Measurements from ENCODE around the gene AKR1B1.

The AKR1B1 gene

DNA sequence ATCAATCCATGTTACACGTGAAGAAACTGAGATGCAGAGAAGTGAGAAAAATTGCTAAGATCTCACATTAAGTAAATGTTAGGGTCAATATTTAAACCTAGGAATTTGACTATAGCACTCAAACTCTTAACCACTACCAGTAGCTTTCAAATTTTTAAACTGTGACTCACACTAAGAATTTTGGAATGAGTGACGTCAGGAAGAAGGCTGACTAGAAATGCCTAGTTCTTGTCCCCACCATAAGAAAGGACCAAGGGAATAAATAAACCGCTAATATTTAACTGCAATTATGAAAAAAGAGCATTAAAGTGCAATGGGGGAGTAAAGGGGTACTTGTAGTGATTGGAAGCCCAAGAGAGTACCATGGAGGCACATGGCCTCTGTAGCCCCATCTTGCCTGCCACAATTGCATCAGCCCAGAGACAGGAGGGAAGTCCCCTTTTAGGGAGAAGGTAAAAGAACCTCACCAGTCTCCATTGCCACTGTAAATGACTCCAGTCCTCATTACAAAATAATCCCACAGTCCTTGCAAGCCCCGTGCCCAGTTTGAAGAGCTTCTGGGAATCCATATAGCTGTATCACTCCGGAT lies 3.5 kb upstream of the AKR1B1 start:
- peaks cover 17% of the 10 kb centered on the region for H3K4me1 ChIP-seq (ENCODE audit: insufficient read depth, low read length, severe bottlenecking)
- H3K79me2 ChIP-seq (ENCODE audit: insufficient read depth, low read length): no peaks in the 10 kb centered on the region
- H2AFZ ChIP-seq (ENCODE audit: low read length): no peak overlapping the region
- no peak overlapping the region for H3K27ac ChIP-seq (ENCODE audit: low read depth, low read length, poor library complexity, severe bottlenecking)
- H3K36me3 ChIP-seq (ENCODE audit: insufficient read depth, low read length): peaks cover under 1% of the 10 kb centered on the region; the same call in 1 of the 2 replicates
- no peaks in the 10 kb centered on the region for H3K27me3 ChIP-seq (ENCODE audit: insufficient read depth, low read length)
- peaks cover 3% of the 10 kb centered on the region; the same call in 1 of the 2 replicates for H3K9me3 ChIP-seq (ENCODE audit: low read length)
- no peaks in the 10 kb centered on the region for H3F3A ChIP-seq (ENCODE audit: insufficient read depth, low read length)
- H3K4me3 ChIP-seq (ENCODE audit: low read depth, low read length, poor library complexity, severe bottlenecking): no peak overlapping the region
- H3K9ac ChIP-seq (ENCODE audit: low read length): no peak overlapping the region
- H3K4me2 ChIP-seq (ENCODE audit: low read length): no peak overlapping the region
- no peaks in the 10 kb centered on the region for H3K9me2 ChIP-seq (ENCODE audit: low read depth, low read length)
- no peaks in the 10 kb centered on the region for H4K20me1 ChIP-seq (ENCODE audit: insufficient read depth, low read length)
- TF ChIP-seq, protein P1, sequence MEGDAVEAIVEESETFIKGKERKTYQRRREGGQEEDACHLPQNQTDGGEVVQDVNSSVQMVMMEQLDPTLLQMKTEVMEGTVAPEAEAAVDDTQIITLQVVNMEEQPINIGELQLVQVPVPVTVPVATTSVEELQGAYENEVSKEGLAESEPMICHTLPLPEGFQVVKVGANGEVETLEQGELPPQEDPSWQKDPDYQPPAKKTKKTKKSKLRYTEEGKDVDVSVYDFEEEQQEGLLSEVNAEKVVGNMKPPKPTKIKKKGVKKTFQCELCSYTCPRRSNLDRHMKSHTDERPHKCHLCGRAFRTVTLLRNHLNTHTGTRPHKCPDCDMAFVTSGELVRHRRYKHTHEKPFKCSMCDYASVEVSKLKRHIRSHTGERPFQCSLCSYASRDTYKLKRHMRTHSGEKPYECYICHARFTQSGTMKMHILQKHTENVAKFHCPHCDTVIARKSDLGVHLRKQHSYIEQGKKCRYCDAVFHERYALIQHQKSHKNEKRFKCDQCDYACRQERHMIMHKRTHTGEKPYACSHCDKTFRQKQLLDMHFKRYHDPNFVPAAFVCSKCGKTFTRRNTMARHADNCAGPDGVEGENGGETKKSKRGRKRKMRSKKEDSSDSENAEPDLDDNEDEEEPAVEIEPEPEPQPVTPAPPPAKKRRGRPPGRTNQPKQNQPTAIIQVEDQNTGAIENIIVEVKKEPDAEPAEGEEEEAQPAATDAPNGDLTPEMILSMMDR (IDR thresholded peaks at IDR 0.05; ENCODE audit: low read length): no peak
- no peak for TF ChIP-seq EZH2 (IDR thresholded peaks at IDR 0.05; ENCODE audit: borderline replicate concordance, low read length)

DNA sequence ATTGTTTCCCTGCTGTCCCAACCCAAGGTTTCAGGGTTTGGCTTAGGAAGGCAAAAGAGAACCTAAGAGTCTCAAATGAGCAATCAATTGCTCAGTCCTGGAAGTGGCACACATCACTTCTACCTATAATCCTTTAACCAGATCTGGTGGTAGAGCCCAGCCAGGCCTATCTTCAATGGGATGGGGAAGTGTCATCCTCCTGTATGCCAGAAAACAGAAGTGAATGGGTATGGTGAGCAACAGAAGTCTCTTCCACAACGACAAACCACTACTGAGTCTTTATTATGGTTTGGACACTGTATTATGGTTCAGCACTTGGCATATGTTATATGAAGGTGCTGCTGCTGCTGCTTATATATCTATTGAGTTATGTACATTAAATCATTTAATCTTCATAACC lies 3.0 kb upstream of the AKR1B1 start:
- H3K27ac ChIP-seq (ENCODE audit: low read depth, low read length, poor library complexity, severe bottlenecking): no peak overlapping the region
- no peak overlapping the region for H3K9ac ChIP-seq (ENCODE audit: low read length)
- no peak overlapping the region for H3K4me3 ChIP-seq (ENCODE audit: low read depth, low read length, poor library complexity, severe bottlenecking)
- no peak overlapping the region for H3K4me2 ChIP-seq (ENCODE audit: low read length)
- no peak for TF ChIP-seq EZH2 (IDR thresholded peaks at IDR 0.05; ENCODE audit: borderline replicate concordance, low read length)
- TF ChIP-seq, protein P1 (IDR thresholded peaks at IDR 0.05; ENCODE audit: low read length): no peak
- no peaks in the 10 kb centered on the region for H3K79me2 ChIP-seq (ENCODE audit: insufficient read depth, low read length)
- no peaks in the 10 kb centered on the region for H3K27me3 ChIP-seq (ENCODE audit: insufficient read depth, low read length)
- H3K4me1 ChIP-seq (ENCODE audit: insufficient read depth, low read length, severe bottlenecking): peaks cover 19% of the 10 kb centered on the region
- H3F3A ChIP-seq (ENCODE audit: insufficient read depth, low read length): no peaks in the 10 kb centered on the region
- H4K20me1 ChIP-seq (ENCODE audit: insufficient read depth, low read length): no peaks in the 10 kb centered on the region
- peaks cover 6% of the 10 kb centered on the region for H3K36me3 ChIP-seq (ENCODE audit: insufficient read depth, low read length)
- no peak overlapping the region for H2AFZ ChIP-seq (ENCODE audit: low read length)
- H3K9me2 ChIP-seq (ENCODE audit: low read depth, low read length): no peaks in the 10 kb centered on the region
- H3K9me3 ChIP-seq (ENCODE audit: low read length): peaks cover 3% of the 10 kb centered on the region; the same call in 1 of the 2 replicates

DNA sequence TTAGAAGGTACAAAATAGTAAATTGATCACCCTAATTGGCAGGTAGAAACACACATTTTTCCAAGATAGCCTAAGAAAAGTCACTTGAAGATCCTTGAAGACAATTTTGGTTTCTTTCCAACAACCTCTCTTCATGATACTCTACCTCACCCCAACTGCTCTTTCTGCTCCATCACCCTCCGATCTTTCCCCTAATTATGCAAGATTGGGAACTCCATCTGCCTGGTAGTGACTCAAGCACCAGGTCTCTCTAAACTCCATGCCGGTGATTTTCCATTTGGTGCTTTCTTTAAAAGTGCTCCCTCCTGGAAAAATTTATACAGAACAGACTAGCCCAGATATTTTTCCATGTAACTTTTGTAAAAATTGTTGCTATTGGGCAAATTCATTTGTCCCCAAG lies 1.1 kb upstream of the AKR1B1 start:
- H2AFZ ChIP-seq (ENCODE audit: low read length): peak overlapping the region; percentile 79; the same call in 1 of the 2 replicates
- H3F3A ChIP-seq (ENCODE audit: insufficient read depth, low read length): no peaks in the 10 kb centered on the region
- H3K27me3 ChIP-seq (ENCODE audit: insufficient read depth, low read length): no peaks in the 10 kb centered on the region
- no peaks in the 10 kb centered on the region for H3K79me2 ChIP-seq (ENCODE audit: insufficient read depth, low read length)
- H3K36me3 ChIP-seq (ENCODE audit: insufficient read depth, low read length): peaks cover 12% of the 10 kb centered on the region
- no peak overlapping the region for H3K9ac ChIP-seq (ENCODE audit: low read length)
- no peak overlapping the region for H3K4me3 ChIP-seq (ENCODE audit: low read depth, low read length, poor library complexity, severe bottlenecking)
- TF ChIP-seq EZH2 (IDR thresholded peaks at IDR 0.05; ENCODE audit: borderline replicate concordance, low read length): no peak
- TF ChIP-seq, protein P1 (IDR thresholded peaks at IDR 0.05; ENCODE audit: low read length): no peak
- H3K27ac ChIP-seq (ENCODE audit: low read depth, low read length, poor library complexity, severe bottlenecking): no peak overlapping the region
- H3K9me2 ChIP-seq (ENCODE audit: low read depth, low read length): no peaks in the 10 kb centered on the region
- no peaks in the 10 kb centered on the region for H4K20me1 ChIP-seq (ENCODE audit: insufficient read depth, low read length)
- no peak overlapping the region; the same call in 1 of the 2 replicates for H3K4me2 ChIP-seq (ENCODE audit: low read length)
- H3K9me3 ChIP-seq (ENCODE audit: low read length): peaks cover 3% of the 10 kb centered on the region; the same call in 1 of the 2 replicates
- peaks cover 22% of the 10 kb centered on the region for H3K4me1 ChIP-seq (ENCODE audit: insufficient read depth, low read length, severe bottlenecking)
